Astrocyte (in vitro differentiated cells and primary cell): Measurements from ENCODE around the gene PRR12. TPM values are rescaled to one million over a fixed set of nuclear protein-coding genes. Genes with fewer than 3 reads are reported as not detected.

ENCODE experiments used
- DNase-seq: peaks from one replicate; pipeline ENCODE4 v3.0.0-alpha.2; 2010; ENCODE audit warnings: low read depth
- FAIRE-seq: peaks from 2 replicates; lab custom pipeline; 2011; peaks lifted over from hg19 to GRCh38; lab: Jason Lieb, UNC
- H2AFZ ChIP-seq: 2 replicates; pipeline ENCODE4 v1.6.0; 2012; ENCODE audit warnings: low read depth, low read length, inconsistent platforms
- H3K27ac ChIP-seq: 2 replicates; pipeline ENCODE4 v1.5.1; 2011; ENCODE audit warnings: low read depth, low read length, inconsistent platforms
- H3K27me3 ChIP-seq: 2 replicates; pipeline ENCODE4 v1.6.0; 2011; ENCODE audit warnings: low read length, inconsistent platforms; ENCODE audit not compliant: insufficient read depth
- H3K36me3 ChIP-seq: 2 replicates; pipeline ENCODE4 v1.5.1; 2011; ENCODE audit warnings: low read length, inconsistent platforms; ENCODE audit not compliant: insufficient read depth
- H3K4me1 ChIP-seq: 2 replicates; pipeline ENCODE4 v1.5.1; 2011; ENCODE audit warnings: low read length, inconsistent platforms; ENCODE audit not compliant: insufficient read depth
- H3K4me2 ChIP-seq: 2 replicates; pipeline ENCODE4 v1.6.0; 2012; ENCODE audit warnings: low read length, inconsistent platforms
- H3K4me3 ChIP-seq: 2 replicates; pipeline ENCODE4 v1.5.1; 2011; ENCODE audit warnings: low read depth, mild to moderate bottlenecking, low read length, inconsistent platforms; ENCODE audit not compliant: insufficient read depth
- H3K79me2 ChIP-seq: 2 replicates; pipeline ENCODE4 v1.6.0; 2012; ENCODE audit warnings: mild to moderate bottlenecking, low read length, inconsistent platforms; ENCODE audit not compliant: insufficient read depth
- H3K9ac ChIP-seq: 2 replicates; pipeline ENCODE4 v1.6.0; 2012; ENCODE audit warnings: mild to moderate bottlenecking, low read length, inconsistent platforms
- H3K9me3 ChIP-seq: 2 replicates; pipeline ENCODE4 v1.5.1; 2012; ENCODE audit warnings: low read depth, mild to moderate bottlenecking, low read length, inconsistent platforms; ENCODE audit not compliant: insufficient read depth
- H4K20me1 ChIP-seq: 2 replicates; pipeline ENCODE4 v1.6.0; 2012; ENCODE audit warnings: low read length, inconsistent platforms; ENCODE audit not compliant: insufficient read depth
- H3K27ac Mint-ChIP-seq: one replicate; pipeline ENCODE4 v1.8.0; 2021; ENCODE audit warnings: mild to moderate bottlenecking, mixed read lengths; ENCODE audit not compliant: unreplicated experiment
- H3K27me3 Mint-ChIP-seq: one replicate; pipeline ENCODE4 v1.8.0; 2021; ENCODE audit warnings: low read depth, mixed read lengths; ENCODE audit not compliant: unreplicated experiment
- H3K36me3 Mint-ChIP-seq: one replicate; pipeline ENCODE4 v1.8.0; 2021; ENCODE audit warnings: low read depth, mixed read lengths; ENCODE audit not compliant: unreplicated experiment
- H3K4me1 Mint-ChIP-seq: one replicate; pipeline ENCODE4 v1.8.0; 2021; ENCODE audit warnings: low read depth, mixed read lengths; ENCODE audit not compliant: unreplicated experiment
- H3K4me3 Mint-ChIP-seq: one replicate; pipeline ENCODE4 v1.8.0; 2021; ENCODE audit warnings: mild to moderate bottlenecking, moderate library complexity, mixed read lengths; ENCODE audit not compliant: unreplicated experiment
- H3K9me3 Mint-ChIP-seq: one replicate; pipeline ENCODE4 v1.8.0; 2021; ENCODE audit warnings: mild to moderate bottlenecking, mixed read lengths; ENCODE audit not compliant: unreplicated experiment
- EZH2 ChIP-seq: IDR thresholded peaks from 2 replicates; pipeline ENCODE4 v1.6.1; 2012; ENCODE audit warnings: mild to moderate bottlenecking, low read length, inconsistent platforms; ENCODE audit not compliant: insufficient read depth
- total RNA-seq: library from RNA; stranded (reverse); gene quantifications from 2 replicates; pipeline ENCODE4 v1.2.1, GENCODE V29; 2021
- TF ChIP-seq, protein P1 (sequence below): IDR thresholded peaks from 2 replicates; pipeline ENCODE4 v1.5.1; 2011; ENCODE audit warnings: low read depth, mild to moderate bottlenecking, inconsistent platforms, low read length, moderate library complexity; ENCODE audit not compliant: insufficient read depth

The PRR12 gene
- total RNA-seq, 1 donor from 2014 or later = 29.7 TPM

GRCh38 chr19:49557641-49558325 lies 33.2 kb upstream of the PRR12 start:
- H3K4me2 ChIP-seq = no peak overlapping the region
- H3K4me1 Mint-ChIP-seq = peaks cover 5% of the 10 kb centered on the region
- H3K4me3 Mint-ChIP-seq = no peak overlapping the region
- no peak overlapping the region for H3K27ac Mint-ChIP-seq
- DNase-seq (no peak), FAIRE-seq (no peak)
- no peaks in the 10 kb centered on the region for H3K27me3 ChIP-seq
- no peaks in the 10 kb centered on the region for H3K9me3 ChIP-seq
- peaks cover 21% of the 10 kb centered on the region for H3K79me2 ChIP-seq
- H3K4me3 ChIP-seq = no peak overlapping the region
- H3K9me3 Mint-ChIP-seq = no peaks in the 10 kb centered on the region
- H4K20me1 ChIP-seq = peaks cover 42% of the 10 kb centered on the region
- no peak overlapping the region for H3K27ac ChIP-seq
- no peak overlapping the region for H3K9ac ChIP-seq
- H3K36me3 ChIP-seq = peaks cover 14% of the 10 kb centered on the region
- no peak overlapping the region for H2AFZ ChIP-seq
- H3K36me3 Mint-ChIP-seq = peaks cover 27% of the 10 kb centered on the region
- H3K4me1 ChIP-seq = peaks cover 12% of the 10 kb centered on the region
- TF ChIP-seq, protein P1, sequence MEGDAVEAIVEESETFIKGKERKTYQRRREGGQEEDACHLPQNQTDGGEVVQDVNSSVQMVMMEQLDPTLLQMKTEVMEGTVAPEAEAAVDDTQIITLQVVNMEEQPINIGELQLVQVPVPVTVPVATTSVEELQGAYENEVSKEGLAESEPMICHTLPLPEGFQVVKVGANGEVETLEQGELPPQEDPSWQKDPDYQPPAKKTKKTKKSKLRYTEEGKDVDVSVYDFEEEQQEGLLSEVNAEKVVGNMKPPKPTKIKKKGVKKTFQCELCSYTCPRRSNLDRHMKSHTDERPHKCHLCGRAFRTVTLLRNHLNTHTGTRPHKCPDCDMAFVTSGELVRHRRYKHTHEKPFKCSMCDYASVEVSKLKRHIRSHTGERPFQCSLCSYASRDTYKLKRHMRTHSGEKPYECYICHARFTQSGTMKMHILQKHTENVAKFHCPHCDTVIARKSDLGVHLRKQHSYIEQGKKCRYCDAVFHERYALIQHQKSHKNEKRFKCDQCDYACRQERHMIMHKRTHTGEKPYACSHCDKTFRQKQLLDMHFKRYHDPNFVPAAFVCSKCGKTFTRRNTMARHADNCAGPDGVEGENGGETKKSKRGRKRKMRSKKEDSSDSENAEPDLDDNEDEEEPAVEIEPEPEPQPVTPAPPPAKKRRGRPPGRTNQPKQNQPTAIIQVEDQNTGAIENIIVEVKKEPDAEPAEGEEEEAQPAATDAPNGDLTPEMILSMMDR = no peak
- TF ChIP-seq EZH2 = no peak
- H3K27me3 Mint-ChIP-seq = no peaks in the 10 kb centered on the region

- H4K20me1 ChIP-seq = peaks cover 46% of the 10 kb centered on the region
- H3K27ac Mint-ChIP-seq = no peak overlapping the region
- H3K27me3 Mint-ChIP-seq = no peaks in the 10 kb centered on the region
- H3K36me3 ChIP-seq = peaks cover 14% of the 10 kb centered on the region
- DNase-seq (no peak), FAIRE-seq (no peak)
- no peak overlapping the region for H3K4me3 Mint-ChIP-seq
- no peaks in the 10 kb centered on the region for H3K9me3 ChIP-seq
- H3K36me3 Mint-ChIP-seq = peaks cover 27% of the 10 kb centered on the region
- no peak for TF ChIP-seq EZH2
- TF ChIP-seq, protein P1 = no peak
- H3K79me2 ChIP-seq = peaks cover 23% of the 10 kb centered on the region
- no peaks in the 10 kb centered on the region for H3K9me3 Mint-ChIP-seq
- H3K27me3 ChIP-seq = no peaks in the 10 kb centered on the region
- no peak overlapping the region for H3K9ac ChIP-seq
- H3K4me1 Mint-ChIP-seq = peaks cover 5% of the 10 kb centered on the region
- H3K4me2 ChIP-seq = no peak overlapping the region
- H2AFZ ChIP-seq = no peak overlapping the region
- no peak overlapping the region for H3K4me3 ChIP-seq
- H3K4me1 ChIP-seq = peaks cover 10% of the 10 kb centered on the region
- H3K27ac ChIP-seq = no peak overlapping the region
Measured at GRCh38 chr19:49558591-49558990, 32.4 kb upstream of the PRR12 start.

DNA sequence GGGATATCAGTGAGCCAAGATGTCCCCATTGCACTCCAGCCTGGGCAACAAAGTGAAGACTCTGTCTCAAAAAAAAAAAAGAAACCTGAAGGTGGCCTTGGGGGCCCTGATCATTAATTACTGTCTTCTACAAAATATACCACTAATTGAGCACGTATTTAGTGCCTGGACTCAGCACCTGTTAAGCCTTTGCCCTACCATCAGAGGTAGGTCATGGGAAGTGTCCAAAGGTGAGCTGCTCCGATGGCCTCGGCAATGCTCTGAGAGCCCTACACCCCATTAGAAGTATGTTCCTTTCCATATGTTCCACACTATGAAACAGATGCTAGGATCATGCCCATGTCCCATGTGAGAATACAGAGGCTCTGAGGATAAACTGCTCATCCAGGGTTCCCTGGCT lies 31.5 kb upstream of the PRR12 start:
- H3K36me3 Mint-ChIP-seq = peaks cover 20% of the 10 kb centered on the region

More for the DNA sequence above, 31.5 kb upstream of the PRR12 start:
- Mint-ChIP-seq H3K27me3 (no peaks in the 10 kb centered on the region), H3K27ac (no peak overlapping the region), H3K4me1 (no peaks in the 10 kb centered on the region), H3K4me3 (no peak overlapping the region), H3K9me3 (no peaks in the 10 kb centered on the region)
- no peaks in the 10 kb centered on the region for H3K9me3 ChIP-seq
- no peaks in the 10 kb centered on the region for H3K27me3 ChIP-seq
- H3K79me2 ChIP-seq = peaks cover 30% of the 10 kb centered on the region
- no peak for TF ChIP-seq EZH2
- TF ChIP-seq, protein P1 = no peak
- H3K36me3 ChIP-seq = peaks cover 14% of the 10 kb centered on the region
- no peak overlapping the region for H3K4me3 ChIP-seq
- H4K20me1 ChIP-seq = peaks cover 53% of the 10 kb centered on the region
- no peak overlapping the region for H3K9ac ChIP-seq
- FAIRE-seq = no peak
- H3K27ac ChIP-seq = no peak overlapping the region
- H3K4me2 ChIP-seq = no peak overlapping the region
- DNase-seq = no peak
- H2AFZ ChIP-seq = no peak overlapping the region
- peaks cover 4% of the 10 kb centered on the region for H3K4me1 ChIP-seq
